ENCODE measurements around the gene ITPRID2.

The ITPRID2 gene

DNA sequence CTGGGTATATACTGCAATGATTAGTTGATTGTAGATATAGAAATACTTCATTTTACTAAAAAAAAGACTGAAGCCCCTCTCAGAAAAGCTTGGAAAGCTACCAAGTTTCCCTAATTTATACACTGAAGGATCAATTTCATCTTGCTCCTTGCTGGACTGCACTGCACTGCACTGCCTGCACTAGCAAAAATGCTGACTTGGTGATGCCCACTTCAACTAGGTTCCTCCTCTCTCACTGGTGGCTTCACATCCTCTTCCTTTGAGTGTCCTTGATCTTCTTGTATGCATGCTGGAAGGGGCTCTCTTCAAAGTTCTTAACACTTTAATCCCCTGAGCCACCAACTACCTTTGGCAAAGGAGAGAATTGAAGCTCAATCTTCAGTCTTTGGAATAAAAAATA lies 31.7 kb upstream of the ITPRID2 start:
- TF ChIP-seq, protein P1, sequence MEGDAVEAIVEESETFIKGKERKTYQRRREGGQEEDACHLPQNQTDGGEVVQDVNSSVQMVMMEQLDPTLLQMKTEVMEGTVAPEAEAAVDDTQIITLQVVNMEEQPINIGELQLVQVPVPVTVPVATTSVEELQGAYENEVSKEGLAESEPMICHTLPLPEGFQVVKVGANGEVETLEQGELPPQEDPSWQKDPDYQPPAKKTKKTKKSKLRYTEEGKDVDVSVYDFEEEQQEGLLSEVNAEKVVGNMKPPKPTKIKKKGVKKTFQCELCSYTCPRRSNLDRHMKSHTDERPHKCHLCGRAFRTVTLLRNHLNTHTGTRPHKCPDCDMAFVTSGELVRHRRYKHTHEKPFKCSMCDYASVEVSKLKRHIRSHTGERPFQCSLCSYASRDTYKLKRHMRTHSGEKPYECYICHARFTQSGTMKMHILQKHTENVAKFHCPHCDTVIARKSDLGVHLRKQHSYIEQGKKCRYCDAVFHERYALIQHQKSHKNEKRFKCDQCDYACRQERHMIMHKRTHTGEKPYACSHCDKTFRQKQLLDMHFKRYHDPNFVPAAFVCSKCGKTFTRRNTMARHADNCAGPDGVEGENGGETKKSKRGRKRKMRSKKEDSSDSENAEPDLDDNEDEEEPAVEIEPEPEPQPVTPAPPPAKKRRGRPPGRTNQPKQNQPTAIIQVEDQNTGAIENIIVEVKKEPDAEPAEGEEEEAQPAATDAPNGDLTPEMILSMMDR (IDR thresholded peaks at IDR 0.05): no peak
- Histone ChIP-seq H3K4me3 (no peak overlapping the region), H3K27ac (no peak overlapping the region)
- no peak for DNase-seq (ENCODE audit: low spot score)

DNA sequence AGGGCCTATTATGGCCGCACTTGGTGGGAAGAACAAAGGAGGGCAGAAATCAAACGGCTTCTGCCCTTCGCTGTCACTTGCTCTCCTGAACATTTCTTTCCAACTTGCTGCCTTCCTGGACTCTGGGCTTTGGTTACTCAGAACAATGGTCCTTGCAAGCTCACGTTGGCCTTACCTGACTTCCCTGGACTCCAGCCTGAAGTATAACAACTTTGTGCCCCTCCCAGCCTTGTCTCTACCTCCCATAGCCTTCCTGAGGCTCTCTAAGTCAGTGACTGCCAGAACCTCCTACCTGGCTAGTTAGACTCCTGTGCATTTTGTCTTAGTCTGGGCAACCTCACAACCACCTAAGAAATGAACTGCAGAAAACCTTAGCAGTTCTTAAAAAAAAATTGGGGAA lies 30.2 kb upstream of the ITPRID2 start:
- DNase-seq (ENCODE audit: low spot score): no peak
- no peak overlapping the region for H3K4me3 ChIP-seq
- no peak overlapping the region for H3K27ac ChIP-seq
- TF ChIP-seq, protein P1 (IDR thresholded peaks at IDR 0.05): no peak

DNA sequence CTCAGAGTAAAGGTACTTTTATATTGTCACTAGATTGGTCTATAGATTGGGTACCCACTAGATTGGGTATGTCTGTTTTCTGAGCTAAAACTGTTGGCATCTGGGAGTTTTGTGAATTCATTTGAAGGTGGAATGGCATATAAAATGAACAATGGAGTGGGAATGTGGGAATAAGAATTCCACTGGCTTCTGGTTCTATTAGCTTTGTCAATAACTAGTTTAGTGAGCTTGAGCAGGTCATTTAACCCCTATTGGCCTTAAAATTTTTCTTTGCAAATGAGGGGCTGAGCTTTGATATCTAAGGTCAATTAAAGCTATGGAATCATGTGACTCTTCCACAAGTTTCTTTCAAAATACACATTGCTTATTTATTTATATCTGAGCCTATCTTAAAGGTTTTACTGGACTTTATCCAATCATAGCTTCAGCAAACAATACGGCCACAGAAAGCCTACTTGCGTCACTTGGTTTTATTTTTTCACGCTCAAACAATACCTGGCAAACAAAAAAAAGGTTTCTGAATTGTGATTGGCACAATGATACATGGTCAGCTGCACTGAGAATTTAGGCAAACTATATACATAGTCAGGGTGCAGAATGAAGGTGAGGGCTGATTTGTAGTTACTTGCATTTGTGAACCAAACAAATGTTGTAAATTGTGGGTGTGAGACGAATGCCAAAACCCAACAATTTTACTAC lies 28.8 kb upstream of the ITPRID2 start:
- no peak overlapping the region for H3K27ac ChIP-seq
- H3K4me3 ChIP-seq: no peak overlapping the region
- DNase-seq (ENCODE audit: low spot score): no peak
- TF ChIP-seq, protein P1 (IDR thresholded peaks at IDR 0.05): no peak

DNA sequence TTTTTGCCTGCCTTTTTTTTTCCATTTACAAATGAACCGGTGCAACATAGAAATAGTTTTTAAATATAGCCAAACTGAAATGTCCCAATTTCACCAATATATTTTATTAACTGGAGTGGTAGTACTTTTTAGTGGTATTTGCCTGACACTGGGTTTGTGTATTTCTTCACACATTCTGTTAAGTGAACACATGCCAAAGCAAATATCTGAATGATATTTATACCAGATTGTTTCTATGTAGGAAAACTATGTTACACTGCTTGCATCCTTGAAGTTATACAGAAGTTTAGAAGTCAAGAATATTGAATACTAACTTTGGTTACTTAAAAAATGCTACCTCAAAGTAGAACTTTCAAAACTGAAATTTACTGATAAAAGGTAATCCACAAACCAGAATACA lies 19.4 kb upstream of the ITPRID2 start:
- no peak overlapping the region for H3K27ac ChIP-seq
- TF ChIP-seq, protein P1 (IDR thresholded peaks at IDR 0.05): no peak
- no peak for DNase-seq (ENCODE audit: low spot score)
- no peak overlapping the region for H3K4me3 ChIP-seq

DNA sequence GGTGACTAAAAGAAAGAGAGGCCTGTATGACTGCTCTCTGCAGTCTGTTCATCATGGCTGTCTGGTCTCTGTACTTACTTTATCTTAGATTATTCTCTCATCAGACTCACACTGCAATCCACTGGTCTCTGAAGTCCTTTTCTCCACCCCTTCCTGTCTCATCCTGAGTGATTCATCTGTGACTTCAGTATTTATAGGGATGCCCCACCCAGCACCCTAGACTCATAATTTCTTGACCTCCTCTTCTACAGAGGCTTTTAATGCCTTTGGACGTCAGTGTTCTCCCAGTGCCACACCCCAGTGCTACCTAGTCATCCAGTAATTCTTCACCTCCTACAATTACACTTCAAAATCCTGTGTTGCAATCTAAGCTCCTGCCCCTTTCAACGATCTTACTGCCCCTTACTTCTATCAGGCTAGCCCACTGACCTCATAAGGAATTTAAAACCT lies 14.9 kb upstream of the ITPRID2 start:
- no peak for DNase-seq (ENCODE audit: low spot score)
- Histone ChIP-seq H3K4me3 (no peak overlapping the region), H3K27ac (no peak overlapping the region)
- TF ChIP-seq, protein P1 (IDR thresholded peaks at IDR 0.05): no peak

DNA sequence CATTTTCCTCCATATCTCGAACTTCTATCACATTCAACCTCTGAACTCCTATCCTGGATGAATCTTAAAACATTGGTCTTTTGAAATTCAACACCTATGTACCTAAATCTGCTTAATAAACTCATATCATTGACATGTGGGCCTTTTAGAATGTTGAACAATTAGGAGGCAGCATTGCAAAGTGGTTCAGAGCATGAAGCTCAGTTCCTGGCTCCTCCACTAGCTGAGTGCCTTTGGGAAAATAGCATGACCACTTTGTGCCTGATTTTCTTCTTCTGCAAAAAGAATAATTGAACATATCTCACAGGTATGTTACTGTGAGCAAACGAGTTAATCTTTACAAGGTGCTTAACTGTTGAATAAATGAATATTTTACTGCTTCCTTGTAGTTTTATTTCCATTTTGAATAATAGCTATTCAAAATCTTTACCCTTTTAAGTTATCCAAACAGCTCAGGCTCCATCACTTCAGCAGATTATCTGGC lies 14.3 kb upstream of the ITPRID2 start:
- Histone ChIP-seq H3K27ac (no peak overlapping the region), H3K4me3 (no peak overlapping the region)
- no peak for DNase-seq (ENCODE audit: low spot score)
- TF ChIP-seq, protein P1 (IDR thresholded peaks at IDR 0.05): no peak

DNA sequence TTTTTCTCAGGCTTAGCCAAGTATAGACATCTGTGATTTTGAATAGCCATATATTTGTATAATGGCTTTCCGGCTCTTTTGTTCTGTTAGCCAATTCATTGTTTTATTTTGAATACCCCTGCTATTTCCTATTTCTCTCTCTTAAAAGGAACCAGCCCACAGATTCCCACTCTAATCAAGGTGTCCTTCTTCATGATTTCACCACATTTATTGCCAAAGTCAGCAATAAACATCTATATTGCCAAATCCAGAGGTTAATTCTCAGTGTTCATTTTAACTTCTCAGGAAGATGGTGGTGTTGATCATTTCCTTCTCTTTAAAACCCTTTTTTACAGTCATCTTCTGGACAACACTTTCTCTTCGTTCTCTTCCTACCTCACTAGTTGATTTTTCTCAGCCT lies 13.1 kb upstream of the ITPRID2 start:
- DNase-seq (ENCODE audit: low spot score): no peak
- TF ChIP-seq, protein P1 (IDR thresholded peaks at IDR 0.05): no peak
- H3K4me3 ChIP-seq: no peak overlapping the region
- H3K27ac ChIP-seq: no peak overlapping the region
